ENCODE data around the gene GRK5.

The GRK5 gene

DNA sequence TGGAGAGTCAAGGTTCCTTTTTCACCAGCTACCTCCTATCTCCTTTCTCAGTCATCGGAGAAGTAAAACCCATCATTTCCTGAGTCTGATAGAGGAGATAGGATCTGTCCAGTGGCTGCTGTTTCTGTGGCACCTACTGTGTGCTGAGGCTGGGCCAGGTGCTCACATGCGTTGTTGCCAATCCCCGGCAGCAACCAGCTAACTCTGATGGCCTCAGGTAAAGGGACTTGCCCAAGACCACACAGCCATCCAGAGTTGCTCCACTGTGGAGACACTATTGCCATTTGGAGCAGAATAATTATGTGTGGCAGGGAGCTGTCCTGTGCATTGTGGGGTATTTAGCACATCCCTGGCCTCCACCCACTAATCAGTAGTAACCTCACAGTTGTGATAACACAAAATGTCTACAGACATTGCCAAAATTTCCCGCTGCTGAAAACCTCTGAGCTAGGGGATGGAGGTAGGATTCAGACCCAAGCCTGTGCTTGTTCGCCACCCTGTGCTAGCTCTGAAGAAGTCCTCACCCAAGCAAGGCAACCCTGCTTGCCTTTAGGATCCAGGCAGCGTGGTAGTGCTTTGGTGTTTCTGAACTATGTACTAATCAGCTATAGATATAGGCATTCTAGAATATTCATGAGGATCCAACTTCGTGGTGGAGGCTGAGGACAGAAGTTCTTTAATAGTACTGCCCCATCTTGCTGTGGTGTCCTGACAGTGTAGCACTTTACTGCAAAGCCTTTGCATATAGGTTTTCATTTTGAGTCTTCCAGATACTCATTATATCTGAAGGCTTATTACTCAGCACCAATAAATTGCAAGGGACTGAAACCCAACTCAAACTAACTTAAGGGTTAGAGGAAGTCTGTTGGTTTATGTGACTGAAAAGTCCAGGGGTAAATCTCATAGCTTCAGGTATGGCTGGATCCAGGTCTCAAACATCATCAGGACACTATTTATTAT lies 164.6 kb downstream of the GRK5 start:
- Histone ChIP-seq H2AFZ (ENCODE audit: low read length) (no peak overlapping the region), H3K27ac (ENCODE audit: low read length) (no peak overlapping the region), H3K9me2 (replicated peaks; ENCODE audit: insufficient read depth, low read length) (no peaks in the 10 kb centered on the region), H3K9me3 (replicated peaks; ENCODE audit: insufficient read depth, low read length) (no peaks in the 10 kb centered on the region), H3K4me2 (ENCODE audit: low read depth, low read length) (no peak overlapping the region), H4K20me1 (ENCODE audit: insufficient read depth, low read length) (no peaks in the 10 kb centered on the region), H3K79me2 (ENCODE audit: low read length) (peaks cover 97% of the 10 kb centered on the region), H3F3A (ENCODE audit: insufficient read depth, low read length) (no peaks in the 10 kb centered on the region), H3K4me1 (ENCODE audit: low read length) (peaks cover 4% of the 10 kb centered on the region; the same call in 1 of the 2 replicates), H3K4me3 (ENCODE audit: low read length) (no peak overlapping the region), H3K27me3 (replicated peaks; ENCODE audit: insufficient read depth, low read length) (no peaks in the 10 kb centered on the region), H3K36me3 (replicated peaks; ENCODE audit: insufficient read depth, low read length) (no peaks in the 10 kb centered on the region), H3K9ac (ENCODE audit: low read length) (no peak overlapping the region)
- no peak for TF ChIP-seq EZH2 (optimal IDR thresholded peaks at IDR 0.05; ENCODE audit: low read depth, low read length)
- no peak for TF ChIP-seq EZH2phosphoT487 (IDR thresholded peaks at IDR 0.05; ENCODE audit: low read length)
- TF ChIP-seq, protein P1, sequence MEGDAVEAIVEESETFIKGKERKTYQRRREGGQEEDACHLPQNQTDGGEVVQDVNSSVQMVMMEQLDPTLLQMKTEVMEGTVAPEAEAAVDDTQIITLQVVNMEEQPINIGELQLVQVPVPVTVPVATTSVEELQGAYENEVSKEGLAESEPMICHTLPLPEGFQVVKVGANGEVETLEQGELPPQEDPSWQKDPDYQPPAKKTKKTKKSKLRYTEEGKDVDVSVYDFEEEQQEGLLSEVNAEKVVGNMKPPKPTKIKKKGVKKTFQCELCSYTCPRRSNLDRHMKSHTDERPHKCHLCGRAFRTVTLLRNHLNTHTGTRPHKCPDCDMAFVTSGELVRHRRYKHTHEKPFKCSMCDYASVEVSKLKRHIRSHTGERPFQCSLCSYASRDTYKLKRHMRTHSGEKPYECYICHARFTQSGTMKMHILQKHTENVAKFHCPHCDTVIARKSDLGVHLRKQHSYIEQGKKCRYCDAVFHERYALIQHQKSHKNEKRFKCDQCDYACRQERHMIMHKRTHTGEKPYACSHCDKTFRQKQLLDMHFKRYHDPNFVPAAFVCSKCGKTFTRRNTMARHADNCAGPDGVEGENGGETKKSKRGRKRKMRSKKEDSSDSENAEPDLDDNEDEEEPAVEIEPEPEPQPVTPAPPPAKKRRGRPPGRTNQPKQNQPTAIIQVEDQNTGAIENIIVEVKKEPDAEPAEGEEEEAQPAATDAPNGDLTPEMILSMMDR (IDR thresholded peaks at IDR 0.05; ENCODE audit: low read length): no peak
- DNase-seq: no peak

DNA sequence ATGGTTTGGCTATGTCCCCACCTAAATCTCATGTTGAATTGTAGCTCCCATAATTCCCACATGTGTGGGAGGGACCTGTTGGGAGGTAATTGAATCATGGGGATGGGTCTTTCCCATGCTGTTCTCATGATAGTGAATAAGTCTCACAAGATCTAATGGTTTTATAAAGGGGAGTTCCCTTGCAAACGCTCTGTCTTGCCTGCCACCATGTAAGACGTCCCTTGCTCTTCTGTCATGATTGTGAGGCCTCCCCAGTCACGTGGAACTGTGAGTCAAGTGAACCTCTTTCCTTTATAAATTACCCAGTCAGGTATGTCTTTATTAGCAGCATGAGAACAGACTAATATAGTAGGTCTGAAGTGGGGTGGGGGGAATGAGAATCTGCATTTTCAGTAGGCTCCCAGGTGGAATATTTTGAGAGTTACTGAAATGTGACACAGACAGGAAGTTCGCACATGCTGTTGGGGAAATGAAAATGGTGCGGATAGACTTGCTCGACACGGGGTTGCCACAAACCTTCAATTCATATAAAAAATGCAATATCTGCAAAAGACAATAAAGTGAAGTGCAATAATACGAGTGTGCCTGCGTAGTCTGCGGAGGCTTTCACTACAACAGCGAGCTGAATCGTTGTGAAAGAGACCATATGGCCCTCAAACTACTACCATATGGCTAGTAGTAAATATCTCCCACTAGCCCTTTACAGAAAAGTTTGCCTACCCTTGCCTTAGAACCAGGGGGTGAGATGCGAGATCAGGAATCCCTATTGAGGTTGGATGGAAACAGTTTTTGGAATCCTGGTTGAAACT lies 166.1 kb downstream of the GRK5 start:
- no peaks in the 10 kb centered on the region for H4K20me1 ChIP-seq (ENCODE audit: insufficient read depth, low read length)
- H3F3A ChIP-seq (ENCODE audit: insufficient read depth, low read length): no peaks in the 10 kb centered on the region
- no peak overlapping the region for H2AFZ ChIP-seq (ENCODE audit: low read length)
- peaks cover 2% of the 10 kb centered on the region; the same call in 1 of the 2 replicates for H3K4me1 ChIP-seq (ENCODE audit: low read length)
- H3K27me3 ChIP-seq (replicated peaks; ENCODE audit: insufficient read depth, low read length): no peaks in the 10 kb centered on the region
- no peak overlapping the region for H3K4me2 ChIP-seq (ENCODE audit: low read depth, low read length)
- H3K4me3 ChIP-seq (ENCODE audit: low read length): no peak overlapping the region
- no peaks in the 10 kb centered on the region for H3K9me3 ChIP-seq (replicated peaks; ENCODE audit: insufficient read depth, low read length)
- no peaks in the 10 kb centered on the region for H3K9me2 ChIP-seq (replicated peaks; ENCODE audit: insufficient read depth, low read length)
- no peak overlapping the region for H3K27ac ChIP-seq (ENCODE audit: low read length)
- H3K9ac ChIP-seq (ENCODE audit: low read length): no peak overlapping the region
- H3K79me2 ChIP-seq (ENCODE audit: low read length): peaks cover 98% of the 10 kb centered on the region
- TF ChIP-seq EZH2 (optimal IDR thresholded peaks at IDR 0.05; ENCODE audit: low read depth, low read length) (no peak), EZH2phosphoT487 (IDR thresholded peaks at IDR 0.05; ENCODE audit: low read length) (no peak)
- TF ChIP-seq, protein P1 (IDR thresholded peaks at IDR 0.05; ENCODE audit: low read length): no peak
- DNase-seq: no peak
- H3K36me3 ChIP-seq (replicated peaks; ENCODE audit: insufficient read depth, low read length): no peaks in the 10 kb centered on the region

DNA sequence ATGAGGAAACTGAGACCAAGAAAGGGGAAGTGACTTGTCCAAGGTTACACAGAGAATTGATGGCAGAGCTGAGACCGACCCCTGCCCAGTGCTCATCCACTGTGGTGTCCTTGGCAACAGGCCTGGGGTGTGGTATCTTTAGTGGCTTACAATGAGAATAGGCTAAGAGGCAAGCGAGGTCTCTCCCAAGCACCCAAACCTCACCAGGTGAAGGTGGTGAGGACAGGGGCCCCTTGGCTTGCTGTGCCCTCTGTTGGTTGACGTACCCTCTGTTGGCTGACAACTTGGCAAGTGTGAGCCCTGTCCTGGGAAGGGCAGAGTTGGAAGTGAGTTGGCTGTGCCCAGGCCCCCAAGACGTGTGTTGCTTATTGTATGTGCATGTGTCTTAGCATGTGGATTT lies 166.9 kb downstream of the GRK5 start:
- Histone ChIP-seq H3K36me3 (replicated peaks; ENCODE audit: insufficient read depth, low read length) (no peaks in the 10 kb centered on the region), H3K9ac (ENCODE audit: low read length) (no peak overlapping the region), H3K4me1 (ENCODE audit: low read length) (no peaks in the 10 kb centered on the region), H3K79me2 (ENCODE audit: low read length) (peaks cover 98% of the 10 kb centered on the region), H3K9me2 (replicated peaks; ENCODE audit: insufficient read depth, low read length) (no peaks in the 10 kb centered on the region), H3K9me3 (replicated peaks; ENCODE audit: insufficient read depth, low read length) (no peaks in the 10 kb centered on the region), H3F3A (ENCODE audit: insufficient read depth, low read length) (no peaks in the 10 kb centered on the region), H3K4me2 (ENCODE audit: low read depth, low read length) (no peak overlapping the region), H3K4me3 (ENCODE audit: low read length) (no peak overlapping the region), H3K27ac (ENCODE audit: low read length) (no peak overlapping the region), H2AFZ (ENCODE audit: low read length) (no peak overlapping the region), H4K20me1 (ENCODE audit: insufficient read depth, low read length) (no peaks in the 10 kb centered on the region), H3K27me3 (replicated peaks; ENCODE audit: insufficient read depth, low read length) (no peaks in the 10 kb centered on the region)
- TF ChIP-seq EZH2phosphoT487 (IDR thresholded peaks at IDR 0.05; ENCODE audit: low read length): no peak
- TF ChIP-seq, protein P1 (IDR thresholded peaks at IDR 0.05; ENCODE audit: low read length): no peak
- no peak for TF ChIP-seq EZH2 (optimal IDR thresholded peaks at IDR 0.05; ENCODE audit: low read depth, low read length)
- no peak for DNase-seq

All from MM.1S (cell line).